A673 (cell line): ENCODE measurements around the gene SPARCL1. TPM values are rescaled to one million over a fixed set of nuclear protein-coding genes. Genes with fewer than 3 reads are reported as not detected.
"Not testable (repeated sequence)": the region's sequence is repeated elsewhere in the genome, so short reads cannot be mapped to it uniquely, and the experiment has no call there.

Experiments
- BruUV-seq: library from RNA; stranded (reverse); fragments of 400-500 nt; replicated peaks from 2 replicates; lab custom pipeline; 2021; lab: Mats Ljungman, UMichigan
- CTCF ChIA-PET: fragments of 300-600 bp; sonication (Branson Sonifier 250); formaldehyde crosslinking; loops from one replicate; lab custom pipeline; 2022; ENCODE audit warnings: antibody characterized with exemption; lab: Charles Lee
- POLR2A ChIA-PET: fragments of 300-600 bp; sonication (Branson Sonifier 250); formaldehyde crosslinking; loops from one replicate; lab custom pipeline; 2022; ENCODE audit warnings: antibody characterized with exemption; ENCODE audit not compliant: low non-redundant PET; lab: Charles Lee
- DNase-seq: peaks from one replicate; pipeline ENCODE4 v3.0.0-alpha.2; 2015; ENCODE audit warnings: low spot score
- H3K27ac ChIP-seq: fragments of 200-600 bp; sonication (generic); 2 replicates; pipeline ENCODE4 v1.5.1; 2016; ENCODE audit warnings: mixed run types, low read depth, mild to moderate bottlenecking, mixed read lengths, antibody characterized with exemption, low read length; ENCODE audit not compliant: poor library complexity, severe bottlenecking
- H3K27me3 ChIP-seq: fragments of 200-600 bp; sonication (generic); replicated peaks from 2 replicates; pipeline ENCODE4 v1.6.1; 2017; ENCODE audit warnings: mixed run types, low read depth, mild to moderate bottlenecking, mixed read lengths, antibody characterized with exemption, low read length; ENCODE audit not compliant: insufficient read depth, poor library complexity
- H3K36me3 ChIP-seq: fragments of 200-600 bp; sonication (generic); 2 replicates; pipeline ENCODE4 v1.6.1; 2016; ENCODE audit warnings: mixed run types, mild to moderate bottlenecking, mixed read lengths, antibody characterized with exemption, low read length; ENCODE audit not compliant: insufficient read depth, poor library complexity, severe bottlenecking
- H3K4me1 ChIP-seq: fragments of 200-600 bp; sonication (generic); 2 replicates; pipeline ENCODE4 v1.6.1; 2017; ENCODE audit warnings: mixed run types, mild to moderate bottlenecking, mixed read lengths, antibody characterized with exemption, low read length; ENCODE audit not compliant: insufficient read depth, poor library complexity, severe bottlenecking
- H3K4me3 ChIP-seq: fragments of 200-600 bp; sonication (generic); 2 replicates; pipeline ENCODE4 v1.5.1; 2016; ENCODE audit warnings: low read depth, mixed run types, mild to moderate bottlenecking, mixed read lengths, low read length; ENCODE audit not compliant: poor library complexity, severe bottlenecking
- H3K9me3 ChIP-seq: fragments of 200-600 bp; sonication (generic); 2 replicates; pipeline ENCODE4 v1.6.1; 2016; ENCODE audit warnings: mixed run types, low read depth, mild to moderate bottlenecking, mixed read lengths, antibody characterized with exemption, low read length; ENCODE audit not compliant: poor library complexity, severe bottlenecking
- EZH2 ChIP-seq: fragments of 200-600 bp; sonication (generic); IDR thresholded peaks from 2 replicates; pipeline ENCODE4 v1.6.1; 2017; ENCODE audit warnings: borderline replicate concordance, low read depth, mild to moderate bottlenecking, mixed read lengths, antibody characterized with exemption, low read length; ENCODE audit not compliant: poor library complexity, severe bottlenecking
- intact Hi-C: fragments of 100-400 bp; cut with micrococcal nuclease; formaldehyde crosslinking; loops from one replicate; pipeline ENCODE4 v1.10.0; 2022; ENCODE audit not compliant: unreplicated experiment
- total RNA-seq: library from RNA; stranded (reverse); gene quantifications from 2 replicates; pipeline ENCODE4 v1.2.3, GENCODE V29; 2021
- TF ChIP-seq, protein P1 (sequence below): fragments of 300-800, 200-600 bp; sonication (generic); conservative IDR thresholded peaks from 2 replicates; pipeline ENCODE4 v1.5.1; 2017; ENCODE audit warnings: low read depth, mild to moderate bottlenecking, antibody characterized with exemption, low read length, moderate library complexity, mixed read lengths

SPARCL1 gene
- total RNA-seq, 1 experiment from 2014 or later, result 1.1 TPM

DNA sequence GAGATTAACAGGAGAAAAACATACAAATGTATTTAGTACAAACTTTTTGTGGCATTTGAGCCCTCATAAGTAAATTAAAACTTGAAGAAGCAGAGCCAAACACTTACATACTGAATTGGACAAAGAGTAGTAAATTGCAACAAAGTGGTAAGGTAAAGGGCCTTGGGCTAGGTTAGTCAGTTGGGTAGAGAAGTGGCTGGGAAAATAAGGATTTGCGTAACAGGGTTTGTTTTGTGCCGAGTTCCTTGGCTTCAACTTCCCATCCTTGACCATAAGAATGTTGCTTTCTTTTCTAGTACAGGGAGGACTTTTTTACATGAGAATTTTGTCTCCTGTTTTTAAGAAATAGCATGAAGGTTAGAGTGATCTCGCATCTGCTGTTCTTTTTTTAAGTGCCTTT lies 45.8 kb upstream of the SPARCL1 start:
- POLR2A ChIA-PET, result no interaction called here
- Histone ChIP-seq H3K9me3 (no peaks in the 10 kb centered on the region), H3K4me1 (peaks cover 2% of the 10 kb centered on the region), H3K27ac (no peak overlapping the region), H3K4me3 (no peak overlapping the region), H3K36me3 (no peaks in the 10 kb centered on the region), H3K27me3 (no peaks in the 10 kb centered on the region)
- CTCF ChIA-PET, result no interaction called here
- intact Hi-C loops, result no loop called here
- TF ChIP-seq EZH2, result no peak
- TF ChIP-seq, protein P1, sequence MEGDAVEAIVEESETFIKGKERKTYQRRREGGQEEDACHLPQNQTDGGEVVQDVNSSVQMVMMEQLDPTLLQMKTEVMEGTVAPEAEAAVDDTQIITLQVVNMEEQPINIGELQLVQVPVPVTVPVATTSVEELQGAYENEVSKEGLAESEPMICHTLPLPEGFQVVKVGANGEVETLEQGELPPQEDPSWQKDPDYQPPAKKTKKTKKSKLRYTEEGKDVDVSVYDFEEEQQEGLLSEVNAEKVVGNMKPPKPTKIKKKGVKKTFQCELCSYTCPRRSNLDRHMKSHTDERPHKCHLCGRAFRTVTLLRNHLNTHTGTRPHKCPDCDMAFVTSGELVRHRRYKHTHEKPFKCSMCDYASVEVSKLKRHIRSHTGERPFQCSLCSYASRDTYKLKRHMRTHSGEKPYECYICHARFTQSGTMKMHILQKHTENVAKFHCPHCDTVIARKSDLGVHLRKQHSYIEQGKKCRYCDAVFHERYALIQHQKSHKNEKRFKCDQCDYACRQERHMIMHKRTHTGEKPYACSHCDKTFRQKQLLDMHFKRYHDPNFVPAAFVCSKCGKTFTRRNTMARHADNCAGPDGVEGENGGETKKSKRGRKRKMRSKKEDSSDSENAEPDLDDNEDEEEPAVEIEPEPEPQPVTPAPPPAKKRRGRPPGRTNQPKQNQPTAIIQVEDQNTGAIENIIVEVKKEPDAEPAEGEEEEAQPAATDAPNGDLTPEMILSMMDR, result no peak
- no peak for DNase-seq
- no TSS peak for BruUV-seq

DNA sequence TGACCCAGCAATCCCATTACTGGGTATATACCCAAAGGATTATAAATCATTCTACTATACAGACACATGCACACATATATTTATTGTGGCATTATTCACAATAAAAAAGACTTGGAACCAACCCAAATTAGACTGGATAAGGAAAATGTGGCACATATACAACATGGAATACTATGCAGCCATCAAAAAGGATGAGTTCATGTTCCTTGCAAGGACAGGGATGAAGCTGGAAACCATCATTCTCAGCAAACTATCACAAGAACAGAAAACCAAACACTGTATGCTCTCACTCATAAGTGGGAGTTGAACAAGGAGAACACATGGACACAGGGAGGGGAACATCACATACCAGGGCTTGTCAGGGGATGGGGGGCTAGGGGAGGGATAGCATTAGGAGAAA lies 45.2 kb upstream of the SPARCL1 start:
- H3K27me3 ChIP-seq, DNase-seq, CTCF ChIA-PET, POLR2A ChIA-PET, H3K4me1 ChIP-seq, intact Hi-C loops, H3K27ac ChIP-seq, H3K36me3 ChIP-seq, BruUV-seq, H3K9me3 ChIP-seq, H3K4me3 ChIP-seq: not testable (repeated sequence)

DNA sequence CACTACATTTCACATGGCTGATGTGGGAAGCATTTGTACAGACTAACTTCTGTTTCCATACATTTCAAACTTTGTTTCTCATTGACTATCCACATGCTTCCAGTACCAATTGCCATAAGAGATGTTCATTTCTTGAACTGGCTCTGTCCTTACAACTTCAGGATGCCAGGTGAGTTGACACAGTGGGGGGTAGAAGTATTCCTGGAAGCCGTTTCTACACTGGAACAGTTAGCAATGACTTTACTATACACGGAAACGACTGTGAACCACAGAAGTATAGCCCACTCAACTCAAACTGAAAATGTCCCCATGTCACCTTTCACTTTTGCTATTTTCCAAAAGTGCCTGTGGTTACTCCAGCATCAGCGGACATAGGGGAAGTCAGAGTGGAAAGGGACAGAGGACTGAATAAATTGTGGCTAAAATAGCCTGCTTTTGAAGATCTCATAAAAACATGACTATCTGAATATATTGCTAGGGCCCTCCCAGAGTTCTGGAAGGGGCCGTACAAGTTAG lies 41.2 kb upstream of the SPARCL1 start:
- Histone ChIP-seq H3K36me3 (no peaks in the 10 kb centered on the region), H3K9me3 (no peaks in the 10 kb centered on the region), H3K27ac (no peak overlapping the region), H3K27me3 (no peaks in the 10 kb centered on the region), H3K4me1 (no peaks in the 10 kb centered on the region), H3K4me3 (no peak overlapping the region)
- TF ChIP-seq, protein P1, result no peak
- no peak for TF ChIP-seq EZH2
- BruUV-seq, result no TSS peak
- DNase-seq, result no peak
- intact Hi-C loops, result no loop called here
- CTCF ChIA-PET, result no interaction called here
- POLR2A ChIA-PET, result no interaction called here

DNA sequence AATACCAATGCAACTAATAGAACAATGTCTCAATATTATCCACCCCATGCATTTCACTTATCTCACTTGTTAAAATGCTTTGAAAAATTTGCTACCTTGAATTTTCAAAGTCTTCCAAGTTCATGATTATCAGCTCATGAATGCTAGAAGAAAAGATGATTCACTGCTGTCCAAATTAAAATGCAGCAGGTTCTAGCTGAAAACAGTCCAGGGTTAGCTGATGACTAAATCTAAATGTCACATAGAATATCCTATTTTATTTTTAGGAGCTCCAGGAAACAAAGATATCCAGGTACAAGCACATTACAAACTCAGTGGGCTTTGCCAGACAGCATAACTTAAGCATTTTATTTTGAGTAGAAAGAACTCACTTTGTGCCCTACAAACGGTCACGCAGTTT lies 38.0 kb upstream of the SPARCL1 start:
- Histone ChIP-seq H3K27ac (no peak overlapping the region), H3K4me3 (no peak overlapping the region), H3K36me3 (no peaks in the 10 kb centered on the region), H3K9me3 (no peaks in the 10 kb centered on the region), H3K27me3 (no peaks in the 10 kb centered on the region), H3K4me1 (no peaks in the 10 kb centered on the region)
- intact Hi-C loops, result no loop called here
- CTCF ChIA-PET, result no interaction called here
- DNase-seq, result no peak
- POLR2A ChIA-PET, result no interaction called here
- BruUV-seq, result no TSS peak
- no peak for TF ChIP-seq EZH2
- TF ChIP-seq, protein P1, result no peak
